Measurements from ENCODE around the gene CAMKV. TPM values are rescaled to one million over a fixed set of nuclear protein-coding genes. Genes with fewer than 3 reads are reported as not detected.

Gene CAMKV
- polyA plus RNA-seq, 1 of the 3 experiments (the other 2 are of a cell fraction): 0.53 TPM

- TF ChIP-seq REST (IDR thresholded peaks at IDR 0.05; ENCODE audit: low read depth, low read length) (no peak), PBX3 (IDR thresholded peaks at IDR 0.05) (no peak), NFIC (IDR thresholded peaks at IDR 0.05; ENCODE audit: borderline replicate concordance) (no peak), SMC3 (IDR thresholded peaks at IDR 0.05; ENCODE audit: low read depth, low read length) (no peak)
- TF ChIP-seq, protein P1, sequence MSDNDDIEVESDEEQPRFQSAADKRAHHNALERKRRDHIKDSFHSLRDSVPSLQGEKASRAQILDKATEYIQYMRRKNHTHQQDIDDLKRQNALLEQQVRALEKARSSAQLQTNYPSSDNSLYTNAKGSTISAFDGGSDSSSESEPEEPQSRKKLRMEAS (IDR thresholded peaks at IDR 0.05; ENCODE audit: low read depth): no peak
- TF ChIP-seq, protein P2, sequence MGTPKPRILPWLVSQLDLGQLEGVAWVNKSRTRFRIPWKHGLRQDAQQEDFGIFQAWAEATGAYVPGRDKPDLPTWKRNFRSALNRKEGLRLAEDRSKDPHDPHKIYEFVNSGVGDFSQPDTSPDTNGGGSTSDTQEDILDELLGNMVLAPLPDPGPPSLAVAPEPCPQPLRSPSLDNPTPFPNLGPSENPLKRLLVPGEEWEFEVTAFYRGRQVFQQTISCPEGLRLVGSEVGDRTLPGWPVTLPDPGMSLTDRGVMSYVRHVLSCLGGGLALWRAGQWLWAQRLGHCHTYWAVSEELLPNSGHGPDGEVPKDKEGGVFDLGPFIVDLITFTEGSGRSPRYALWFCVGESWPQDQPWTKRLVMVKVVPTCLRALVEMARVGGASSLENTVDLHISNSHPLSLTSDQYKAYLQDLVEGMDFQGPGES (IDR thresholded peaks at IDR 0.05; ENCODE audit: low read depth, low read length): no peak
Measured at GRCh38 chr3:49872801-49873281, 3.1 kb upstream of the CAMKV start (continued).

DNA sequence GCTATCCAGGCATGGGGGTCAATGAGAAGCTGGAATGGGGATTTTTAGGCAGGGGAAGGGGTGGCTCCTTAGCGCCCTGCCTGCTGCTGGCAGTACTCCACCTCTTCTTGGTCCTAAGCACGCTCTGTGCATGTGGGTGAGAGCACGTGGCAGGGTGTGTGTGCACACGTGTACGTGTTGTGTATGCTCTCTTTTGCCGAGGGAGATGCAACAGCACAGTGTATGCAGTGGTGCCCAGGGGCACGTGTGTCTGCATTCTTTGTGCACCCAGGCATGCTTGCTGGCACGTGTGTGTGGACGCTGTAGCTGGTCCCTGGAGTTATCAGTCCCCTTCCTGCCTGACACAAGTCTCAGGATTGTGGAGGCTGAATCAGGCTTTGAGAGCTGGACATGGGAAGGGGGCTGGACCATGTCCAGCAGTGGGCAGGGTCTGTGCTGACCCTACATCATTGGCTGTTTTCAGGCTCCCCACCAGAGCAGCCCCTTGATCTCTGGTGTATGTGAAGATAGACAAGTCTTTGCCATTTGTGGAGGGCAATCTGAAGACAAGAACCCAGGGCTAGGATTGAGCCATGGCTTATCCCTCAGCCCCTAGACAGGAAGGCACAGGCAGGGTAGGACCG, 1.9 kb upstream of the CAMKV start:
- Histone ChIP-seq H3K27me3 (ENCODE audit: insufficient read depth) (peaks cover 25% of the 10 kb centered on the region), H3K4me1 (ENCODE audit: control insufficient read depth in 1 of 2, insufficient read depth in 2 of 2, low read depth in 1 of 2, low read length in 1 of 2) (peaks cover 0 to 50% of the 10 kb centered on the region in 2 experiments; a peak in 1 of 4 replicates), H3K79me2 (ENCODE audit: insufficient read depth) (no peaks in the 10 kb centered on the region), H2AFZ (ENCODE audit: low read depth) (no peak overlapping the region), H3K9ac (no peak overlapping the region), H3K27ac (ENCODE audit: low read depth in 2 of 2, low read length in 1 of 2) (peak overlapping the region in 1 of 2 experiments; percentile 28; a peak in 1 of 4 replicates), H3K9me2 (no peaks in the 10 kb centered on the region), H3K9me3 (no peaks in the 10 kb centered on the region), H3K4me3 (ENCODE audit: low read depth in 2 of 2, low read length in 1 of 2) (no peak overlapping the region), H3F3A (replicated peaks; ENCODE audit: insufficient read depth) (no peaks in the 10 kb centered on the region), H3K36me3 (replicated peaks in 1 of 2; ENCODE audit: control insufficient read depth in 1 of 2, insufficient read depth in 2 of 2, low read length in 1 of 2) (no peaks in the 10 kb centered on the region), H3K4me2 (no peak overlapping the region), H4K20me1 (ENCODE audit: insufficient read depth) (no peaks in the 10 kb centered on the region)
- WGBS (ENCODE audit: low lambda C conversion rate): 64% methylated on average over 8 of the region's 10 CpGs
- peak; percentile 55 for DNase-seq
- no peak for TF ChIP-seq SIN3A (IDR thresholded peaks at IDR 0.05; ENCODE audit: borderline replicate concordance, low read depth, low read length)
- TF ChIP-seq GATA2 (CRISPR knock-in tag; IDR thresholded peaks at IDR 0.05): no peak
- TF ChIP-seq CHD2 (IDR thresholded peaks at IDR 0.05; ENCODE audit: low read length, partially characterized antibody): no peak
- TF ChIP-seq GABPA (IDR thresholded peaks at IDR 0.05; ENCODE audit: low read depth): no peak
- no peak for TF ChIP-seq MXI1 (IDR thresholded peaks at IDR 0.05; ENCODE audit: low read depth, low read length)
- TF ChIP-seq, protein P3, sequence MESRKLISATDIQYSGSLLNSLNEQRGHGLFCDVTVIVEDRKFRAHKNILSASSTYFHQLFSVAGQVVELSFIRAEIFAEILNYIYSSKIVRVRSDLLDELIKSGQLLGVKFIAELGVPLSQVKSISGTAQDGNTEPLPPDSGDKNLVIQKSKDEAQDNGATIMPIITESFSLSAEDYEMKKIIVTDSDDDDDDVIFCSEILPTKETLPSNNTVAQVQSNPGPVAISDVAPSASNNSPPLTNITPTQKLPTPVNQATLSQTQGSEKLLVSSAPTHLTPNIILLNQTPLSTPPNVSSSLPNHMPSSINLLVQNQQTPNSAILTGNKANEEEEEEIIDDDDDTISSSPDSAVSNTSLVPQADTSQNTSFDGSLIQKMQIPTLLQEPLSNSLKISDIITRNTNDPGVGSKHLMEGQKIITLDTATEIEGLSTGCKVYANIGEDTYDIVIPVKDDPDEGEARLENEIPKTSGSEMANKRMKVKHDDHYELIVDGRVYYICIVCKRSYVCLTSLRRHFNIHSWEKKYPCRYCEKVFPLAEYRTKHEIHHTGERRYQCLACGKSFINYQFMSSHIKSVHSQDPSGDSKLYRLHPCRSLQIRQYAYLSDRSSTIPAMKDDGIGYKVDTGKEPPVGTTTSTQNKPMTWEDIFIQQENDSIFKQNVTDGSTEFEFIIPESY (IDR thresholded peaks at IDR 0.05; ENCODE audit: borderline replicate concordance, low read depth): no peak
- TF ChIP-seq TCF12 (IDR thresholded peaks at IDR 0.05): no peak
- TF ChIP-seq, protein P1 (IDR thresholded peaks at IDR 0.05; ENCODE audit: low read depth): no peak
- CTCF ChIA-PET: interaction anchor here (0.6 to 6.1 kb wide), 4 partner anchors 11 to 808 kb away, joined by 3 to 42 read pairs (median 10); partner anchors contain the start of gene INKA1
- POLR2A ChIA-PET: no interaction called here
